Mesodermal cell (in vitro differentiated cells): ENCODE measurements around the gene TMEM63C.

Experiments
- H3K27ac ChIP-seq: 2 replicates; pipeline ENCODE4 v1.7.0; 2013; ENCODE audit warnings: mild to moderate bottlenecking, low read depth, low read length, moderate library complexity; ENCODE audit not compliant: severe bottlenecking
- H3K36me3 ChIP-seq: 2 replicates; pipeline ENCODE4 v1.7.1; 2013; ENCODE audit warnings: mild to moderate bottlenecking, low read length, moderate library complexity; ENCODE audit not compliant: control insufficient read depth, insufficient read depth
- H3K4me1 ChIP-seq: one replicate; pipeline ENCODE4 v1.7.1; 2013; ENCODE audit warnings: mild to moderate bottlenecking, low read length; ENCODE audit not compliant: insufficient read depth, control insufficient read depth, poor library complexity, severe bottlenecking
- H3K4me3 ChIP-seq: 2 replicates; pipeline ENCODE4 v1.7.0; 2013; ENCODE audit warnings: low read length, control low read depth, mild to moderate bottlenecking; ENCODE audit not compliant: insufficient read depth, poor library complexity, severe bottlenecking; ENCODE audit errors: extremely low read depth
- H3K9me3 ChIP-seq: 2 replicates; pipeline ENCODE4 v1.7.1; 2013; ENCODE audit warnings: mild to moderate bottlenecking, low read length, moderate library complexity; ENCODE audit not compliant: control insufficient read depth
- WGBS, 2 experiments: methylation state at CpG; one replicate each; pipeline ENCODE4 v1.1.5; 2013; ENCODE audit warnings: missing lambda C conversion rate in 2 of 2; ENCODE audit not compliant: insufficient coverage in 2 of 2; 5-methylcytosine and 5-hydroxymethylcytosine counted together

Gene TMEM63C

GRCh38 chr14:77143071-77143470 lies 38.5 kb upstream of the TMEM63C start:
- Histone ChIP-seq H3K9me3 (no peaks in the 10 kb centered on the region), H3K27ac (no peak overlapping the region), H3K36me3 (no peaks in the 10 kb centered on the region), H3K4me1 (peaks cover 13% of the 10 kb centered on the region), H3K4me3 (no peak overlapping the region)
- WGBS, 2 experiments = 0 to 33% methylated on average over 1 to 2 of the region's 4 CpGs

DNA sequence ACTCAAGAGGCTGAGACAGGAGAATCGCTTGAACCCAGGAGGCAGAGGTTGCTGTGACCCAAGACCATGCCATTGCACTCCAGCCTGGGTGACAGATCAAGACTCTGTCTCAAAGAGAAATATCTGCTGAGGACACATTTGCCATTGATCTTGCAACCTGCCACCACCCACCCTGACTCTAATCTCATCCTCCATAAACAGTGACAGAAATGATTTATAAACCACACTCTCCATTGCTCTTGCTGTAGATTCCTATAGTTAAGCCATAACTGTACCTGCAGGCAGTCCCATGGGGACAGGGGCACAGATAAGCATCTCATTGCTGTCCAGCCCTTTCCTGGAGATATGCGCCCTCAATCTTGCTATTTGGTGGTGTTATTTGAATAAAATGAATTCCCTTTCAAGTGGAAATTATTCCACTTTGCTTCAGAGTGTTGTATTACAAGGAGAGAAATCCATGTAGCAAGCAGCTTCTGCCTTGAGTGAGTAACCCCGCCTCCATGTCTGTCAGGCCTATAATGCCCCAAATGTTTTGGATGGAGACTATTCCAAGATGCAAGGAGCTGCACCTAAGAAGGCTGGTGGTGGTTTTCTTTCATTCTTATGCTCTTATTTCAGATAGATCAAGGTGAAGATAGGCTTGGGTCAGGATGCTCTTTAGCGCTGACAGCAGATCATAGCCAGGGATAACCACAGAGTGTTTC lies 37.0 kb upstream of the TMEM63C start:
- Histone ChIP-seq H3K9me3 (no peaks in the 10 kb centered on the region), H3K36me3 (no peaks in the 10 kb centered on the region), H3K27ac (no peak overlapping the region), H3K4me1 (peaks cover 13% of the 10 kb centered on the region), H3K4me3 (no peak overlapping the region)
- WGBS, 2 experiments = 72 to 88% methylated on average over 3 of the region's 4 CpGs

- Histone ChIP-seq H3K4me3 (no peak overlapping the region), H3K9me3 (no peaks in the 10 kb centered on the region), H3K4me1 (peaks cover 2% of the 10 kb centered on the region), H3K36me3 (no peaks in the 10 kb centered on the region), H3K27ac (no peak overlapping the region)
- WGBS, 2 experiments = 23 to 32% methylated on average over 6 to 9 of the region's 10 CpGs
Measured at GRCh38 chr14:77145975-77146740, 35.4 kb upstream of the TMEM63C start.

DNA sequence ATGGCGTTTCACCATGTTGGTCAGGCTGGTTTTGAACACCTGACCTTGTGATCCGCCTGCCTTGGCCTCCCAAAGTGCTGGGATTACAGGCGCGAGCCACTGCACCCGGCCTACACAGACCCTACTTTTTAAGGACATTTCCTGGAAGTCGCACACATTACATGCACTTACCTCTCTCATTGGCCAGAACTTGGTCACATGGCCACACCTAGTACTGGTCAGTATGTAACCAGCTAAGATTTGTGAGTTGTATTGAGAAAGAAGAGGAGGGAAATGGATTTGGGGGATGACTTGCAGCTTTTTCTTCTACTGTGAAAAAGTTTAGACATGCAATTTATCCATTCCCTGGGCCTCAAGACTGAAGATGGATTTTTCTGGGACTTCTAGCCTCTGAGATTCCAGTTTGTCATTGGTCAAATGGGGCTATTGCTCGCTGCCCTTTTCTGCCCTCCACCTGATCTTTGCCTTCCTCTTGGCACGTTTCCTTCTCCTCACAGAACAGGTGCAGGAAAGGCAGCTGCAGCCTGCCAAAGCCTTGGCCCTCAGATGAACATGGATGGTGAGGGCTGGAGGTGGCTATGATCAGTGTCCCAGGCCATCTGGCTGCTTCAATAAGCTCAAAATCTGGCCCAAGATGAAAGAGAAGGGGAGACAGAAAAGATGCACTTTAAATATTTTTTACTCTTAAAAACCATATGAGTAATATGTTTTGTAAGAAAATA lies 32.9 kb upstream of the TMEM63C start:
- no peak overlapping the region for H3K4me3 ChIP-seq
- H3K27ac ChIP-seq = no peak overlapping the region
- 76 to 93% methylated on average over 3 to 5 of the region's 8 CpGs for WGBS, 2 experiments
- no peaks in the 10 kb centered on the region for H3K36me3 ChIP-seq
- H3K4me1 ChIP-seq = no peaks in the 10 kb centered on the region
- H3K9me3 ChIP-seq = no peaks in the 10 kb centered on the region

- Histone ChIP-seq H3K4me3 (no peak overlapping the region), H3K27ac (no peak overlapping the region), H3K4me1 (no peaks in the 10 kb centered on the region), H3K9me3 (no peaks in the 10 kb centered on the region), H3K36me3 (no peaks in the 10 kb centered on the region)
- WGBS, 2 experiments = 60% methylated on average over 1 of the region's 5 CpGs; no CpG with 5 or more reads in 1 of the 2 experiments
Measured at GRCh38 chr14:77151245-77151644, 30.4 kb upstream of the TMEM63C start.

GRCh38 chr14:77151918-77152588 lies 29.5 kb upstream of the TMEM63C start:
- WGBS, 2 experiments = 60 to 75% methylated on average over 1 of the region's 2 CpGs
- Histone ChIP-seq H3K36me3 (no peaks in the 10 kb centered on the region), H3K9me3 (no peaks in the 10 kb centered on the region), H3K4me3 (no peak overlapping the region), H3K27ac (no peak overlapping the region), H3K4me1 (no peaks in the 10 kb centered on the region)

- WGBS, 2 experiments = 83 to 94% methylated on average over 2 of the region's 3 CpGs
- Histone ChIP-seq H3K9me3 (no peaks in the 10 kb centered on the region), H3K4me1 (peaks cover 5% of the 10 kb centered on the region), H3K27ac (no peak overlapping the region), H3K4me3 (no peak overlapping the region), H3K36me3 (no peaks in the 10 kb centered on the region)
Measured at GRCh38 chr14:77153802-77154201, 27.8 kb upstream of the TMEM63C start.

GRCh38 chr14:77154421-77154820 lies 27.2 kb upstream of the TMEM63C start:
- Histone ChIP-seq H3K36me3 (no peaks in the 10 kb centered on the region), H3K4me1 (peaks cover 5% of the 10 kb centered on the region), H3K4me3 (no peak overlapping the region), H3K27ac (no peak overlapping the region), H3K9me3 (no peaks in the 10 kb centered on the region)
- 80 to 90% methylated on average over 1 to 2 of the region's 7 CpGs for WGBS, 2 experiments

DNA sequence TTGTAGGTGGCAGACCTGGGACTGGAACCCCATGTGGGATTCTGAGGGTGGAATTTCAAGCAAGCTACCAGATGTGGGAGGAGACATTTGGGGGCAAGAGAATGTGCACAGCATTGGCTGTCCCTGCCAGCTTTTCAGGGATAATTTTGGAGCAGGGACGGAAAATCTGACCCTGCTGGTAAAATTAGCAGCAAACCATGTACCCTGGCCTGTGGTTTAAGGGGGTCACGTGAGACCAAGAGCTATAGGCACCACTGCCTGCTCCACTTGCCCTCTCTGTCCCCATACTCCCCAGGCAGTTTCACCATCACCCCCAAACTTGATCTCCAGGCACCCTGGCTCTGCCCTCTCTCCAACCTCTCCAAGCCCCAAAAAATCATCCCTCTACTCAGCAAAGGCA lies 26.5 kb upstream of the TMEM63C start:
- Histone ChIP-seq H3K27ac (no peak overlapping the region), H3K4me3 (no peak overlapping the region), H3K4me1 (peaks cover 5% of the 10 kb centered on the region), H3K36me3 (no peaks in the 10 kb centered on the region), H3K9me3 (no peaks in the 10 kb centered on the region)
- 75 to 88% methylated on average over 2 of the region's 2 CpGs for WGBS, 2 experiments

GRCh38 chr14:77157740-77158139 lies 23.9 kb upstream of the TMEM63C start:
- Histone ChIP-seq H3K9me3 (no peaks in the 10 kb centered on the region), H3K27ac (no peak overlapping the region), H3K4me3 (no peak overlapping the region), H3K36me3 (no peaks in the 10 kb centered on the region), H3K4me1 (peaks cover 5% of the 10 kb centered on the region)
- WGBS, 2 experiments = 56 to 73% methylated on average over 8 to 11 of the region's 11 CpGs
